HL-60 (cell line): Measurements from ENCODE around the gene RAP1B.

Experiments
- GABPA ChIP-seq: IDR thresholded peaks from 2 replicates; pipeline ENCODE4 v1.6.1; 2012; ENCODE audit warnings: low read depth
- POLR2AphosphoS5 ChIP-seq: IDR thresholded peaks from 2 replicates; pipeline ENCODE4 v1.6.1; 2012; ENCODE audit warnings: low read depth
- SPI1 ChIP-seq: IDR thresholded peaks from 2 replicates; pipeline ENCODE4 v1.6.1; 2012; ENCODE audit warnings: low read depth, mild to moderate bottlenecking, borderline replicate concordance
- TF ChIP-seq, protein P1 (sequence below): IDR thresholded peaks from one replicate; pipeline ENCODE4 v1.5.1; 2011; ENCODE audit warnings: low read length, control low read depth, inconsistent platforms; ENCODE audit not compliant: insufficient read depth
- TF ChIP-seq, protein P2 (sequence below): IDR thresholded peaks from 2 replicates; pipeline ENCODE4 v1.6.1; 2012; ENCODE audit warnings: low read depth; ENCODE audit not compliant: insufficient replicate concordance

DNA sequence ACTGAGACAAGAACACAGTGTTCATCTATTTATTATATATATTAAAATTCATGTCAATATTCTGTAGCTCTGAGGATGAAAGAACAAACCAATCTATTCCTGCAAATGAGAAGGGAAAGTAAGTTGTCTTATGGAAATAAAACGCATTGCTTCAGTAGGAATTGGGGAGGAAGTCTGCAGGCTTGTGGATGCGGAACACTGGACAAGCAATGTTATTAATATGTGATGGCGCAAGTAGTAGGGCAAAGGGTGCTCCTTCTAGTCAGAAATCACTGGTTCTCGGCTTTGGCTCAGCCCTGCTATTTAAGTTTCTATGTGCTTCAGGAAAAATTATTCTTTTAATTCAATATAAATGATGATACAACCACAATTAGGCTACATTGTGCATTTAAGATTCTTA is 28.8 kb upstream of the RAP1B start:
- TF ChIP-seq POLR2AphosphoS5 (no peak), GABPA (no peak), SPI1 (no peak)
- TF ChIP-seq, protein P1, sequence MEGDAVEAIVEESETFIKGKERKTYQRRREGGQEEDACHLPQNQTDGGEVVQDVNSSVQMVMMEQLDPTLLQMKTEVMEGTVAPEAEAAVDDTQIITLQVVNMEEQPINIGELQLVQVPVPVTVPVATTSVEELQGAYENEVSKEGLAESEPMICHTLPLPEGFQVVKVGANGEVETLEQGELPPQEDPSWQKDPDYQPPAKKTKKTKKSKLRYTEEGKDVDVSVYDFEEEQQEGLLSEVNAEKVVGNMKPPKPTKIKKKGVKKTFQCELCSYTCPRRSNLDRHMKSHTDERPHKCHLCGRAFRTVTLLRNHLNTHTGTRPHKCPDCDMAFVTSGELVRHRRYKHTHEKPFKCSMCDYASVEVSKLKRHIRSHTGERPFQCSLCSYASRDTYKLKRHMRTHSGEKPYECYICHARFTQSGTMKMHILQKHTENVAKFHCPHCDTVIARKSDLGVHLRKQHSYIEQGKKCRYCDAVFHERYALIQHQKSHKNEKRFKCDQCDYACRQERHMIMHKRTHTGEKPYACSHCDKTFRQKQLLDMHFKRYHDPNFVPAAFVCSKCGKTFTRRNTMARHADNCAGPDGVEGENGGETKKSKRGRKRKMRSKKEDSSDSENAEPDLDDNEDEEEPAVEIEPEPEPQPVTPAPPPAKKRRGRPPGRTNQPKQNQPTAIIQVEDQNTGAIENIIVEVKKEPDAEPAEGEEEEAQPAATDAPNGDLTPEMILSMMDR: no peak
- TF ChIP-seq, protein P2, sequence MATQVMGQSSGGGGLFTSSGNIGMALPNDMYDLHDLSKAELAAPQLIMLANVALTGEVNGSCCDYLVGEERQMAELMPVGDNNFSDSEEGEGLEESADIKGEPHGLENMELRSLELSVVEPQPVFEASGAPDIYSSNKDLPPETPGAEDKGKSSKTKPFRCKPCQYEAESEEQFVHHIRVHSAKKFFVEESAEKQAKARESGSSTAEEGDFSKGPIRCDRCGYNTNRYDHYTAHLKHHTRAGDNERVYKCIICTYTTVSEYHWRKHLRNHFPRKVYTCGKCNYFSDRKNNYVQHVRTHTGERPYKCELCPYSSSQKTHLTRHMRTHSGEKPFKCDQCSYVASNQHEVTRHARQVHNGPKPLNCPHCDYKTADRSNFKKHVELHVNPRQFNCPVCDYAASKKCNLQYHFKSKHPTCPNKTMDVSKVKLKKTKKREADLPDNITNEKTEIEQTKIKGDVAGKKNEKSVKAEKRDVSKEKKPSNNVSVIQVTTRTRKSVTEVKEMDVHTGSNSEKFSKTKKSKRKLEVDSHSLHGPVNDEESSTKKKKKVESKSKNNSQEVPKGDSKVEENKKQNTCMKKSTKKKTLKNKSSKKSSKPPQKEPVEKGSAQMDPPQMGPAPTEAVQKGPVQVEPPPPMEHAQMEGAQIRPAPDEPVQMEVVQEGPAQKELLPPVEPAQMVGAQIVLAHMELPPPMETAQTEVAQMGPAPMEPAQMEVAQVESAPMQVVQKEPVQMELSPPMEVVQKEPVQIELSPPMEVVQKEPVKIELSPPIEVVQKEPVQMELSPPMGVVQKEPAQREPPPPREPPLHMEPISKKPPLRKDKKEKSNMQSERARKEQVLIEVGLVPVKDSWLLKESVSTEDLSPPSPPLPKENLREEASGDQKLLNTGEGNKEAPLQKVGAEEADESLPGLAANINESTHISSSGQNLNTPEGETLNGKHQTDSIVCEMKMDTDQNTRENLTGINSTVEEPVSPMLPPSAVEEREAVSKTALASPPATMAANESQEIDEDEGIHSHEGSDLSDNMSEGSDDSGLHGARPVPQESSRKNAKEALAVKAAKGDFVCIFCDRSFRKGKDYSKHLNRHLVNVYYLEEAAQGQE: no peak
